Activated T-helper 1 cell treated with anti-CD3 and anti-CD28 coated beads, Interleukin-2, amount 50 U/mL, for 16 hours (primary cell): ENCODE data around the gene ENO2.

Source experiments
- DNase-seq, 2 donors: peaks; one replicate each; pipeline ENCODE4 v3.0.0-alpha.2; 2020; ENCODE audit warnings: low read depth in 1 of 2, low spot score in 1 of 2

The ENO2 gene

DNA sequence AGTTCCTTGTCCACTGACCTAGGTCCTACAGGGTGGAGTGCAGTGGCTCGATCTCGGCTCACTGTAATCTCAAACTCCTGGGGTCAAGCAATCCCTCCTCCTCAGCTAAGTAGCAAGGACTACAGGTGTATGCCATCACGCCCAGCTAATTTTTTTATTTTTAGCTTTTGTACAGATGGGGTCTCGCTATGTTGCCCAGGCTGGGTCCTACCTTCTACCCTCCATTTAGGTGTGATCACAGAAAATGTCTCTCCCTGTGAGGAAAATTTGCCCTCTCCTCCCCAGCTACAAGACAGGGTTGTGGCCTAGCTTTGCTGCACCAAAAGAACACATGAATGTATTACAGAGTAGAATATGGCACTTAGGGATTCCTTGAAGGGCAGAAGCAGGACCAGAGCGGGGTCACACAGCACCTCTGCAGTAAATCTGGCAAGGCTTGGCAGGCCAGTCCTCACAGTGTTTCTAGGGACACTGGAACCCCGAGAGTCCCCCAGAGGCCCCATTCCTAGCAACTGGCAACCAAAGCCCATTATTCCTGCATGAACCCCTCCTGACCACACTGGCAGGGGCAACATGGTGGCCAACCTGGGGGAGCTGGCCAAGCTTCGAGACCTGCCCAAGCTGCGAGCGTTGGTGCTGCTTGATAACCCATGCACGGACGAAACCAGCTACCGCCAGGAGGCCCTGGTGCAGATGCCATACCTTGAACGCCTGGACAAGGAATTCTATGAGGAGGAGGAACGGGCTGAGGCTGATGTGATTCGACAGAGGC is 2.0 kb upstream of the ENO2 start:
- DNase-seq = no peak

DNA sequence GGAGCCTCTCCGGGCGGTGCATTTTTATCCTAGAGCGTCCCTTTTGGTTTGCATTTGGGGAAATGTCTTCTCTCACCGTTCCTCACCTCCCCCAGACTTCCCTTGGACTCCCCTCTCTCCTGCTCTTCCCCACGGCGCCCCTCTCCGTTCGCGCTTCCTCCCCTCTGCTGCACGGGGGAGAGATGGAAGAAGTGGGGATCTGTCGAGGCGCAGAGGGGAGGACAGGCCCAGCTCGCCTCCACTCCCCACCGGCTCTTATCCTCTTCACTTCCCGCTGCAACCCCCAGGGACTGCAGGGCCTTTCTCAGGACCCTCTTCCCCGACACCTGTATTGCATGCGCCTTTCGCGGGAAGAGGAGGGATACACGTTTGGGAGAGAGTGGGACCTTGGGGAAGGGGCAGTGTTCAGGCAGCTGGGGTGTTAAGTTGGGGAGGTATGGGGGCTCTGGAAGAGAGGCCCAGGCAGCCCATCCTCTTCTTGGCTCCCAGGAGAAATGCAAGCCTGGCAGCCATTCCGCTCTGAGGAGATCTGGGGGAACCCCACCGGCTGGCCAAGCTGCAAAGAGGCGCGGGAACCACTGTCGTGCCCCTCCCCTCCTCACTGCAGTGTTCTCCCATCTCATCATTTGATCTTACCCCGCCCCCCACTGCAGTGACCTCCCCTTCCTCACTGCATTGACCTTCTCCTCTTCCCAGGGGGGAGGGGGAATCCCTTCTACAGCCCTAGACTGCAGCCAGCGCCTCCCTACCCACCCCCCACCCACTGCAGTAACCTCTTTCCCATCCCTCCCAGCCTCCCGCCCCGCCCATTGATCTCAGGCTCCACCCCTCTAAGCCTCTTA is 788 bp downstream of the ENO2 start:
- no peak for DNase-seq

DNA sequence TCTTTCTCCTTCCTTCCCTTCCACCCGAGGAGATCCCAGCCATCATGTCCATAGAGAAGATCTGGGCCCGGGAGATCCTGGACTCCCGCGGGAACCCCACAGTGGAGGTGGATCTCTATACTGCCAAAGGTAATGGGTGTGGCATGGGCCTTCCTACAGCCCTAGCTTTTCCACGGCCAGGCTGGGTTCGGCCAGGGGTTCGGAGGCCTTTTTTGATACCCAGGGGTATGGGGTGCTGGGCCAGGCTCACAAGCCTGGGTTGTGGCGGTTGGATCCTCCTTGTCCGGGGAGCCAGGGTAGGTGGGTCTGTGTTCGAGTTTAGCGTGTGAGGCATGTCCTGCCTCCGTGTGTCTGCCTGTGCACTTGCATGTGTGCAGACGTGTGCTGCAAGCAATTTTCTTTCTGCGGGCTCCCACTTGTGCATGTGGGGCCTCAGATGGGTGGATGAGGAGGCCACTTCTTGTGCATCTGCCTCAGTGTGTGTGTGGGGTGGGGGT is 1.5 kb downstream of the ENO2 start:
- DNase-seq = no peak

DNA sequence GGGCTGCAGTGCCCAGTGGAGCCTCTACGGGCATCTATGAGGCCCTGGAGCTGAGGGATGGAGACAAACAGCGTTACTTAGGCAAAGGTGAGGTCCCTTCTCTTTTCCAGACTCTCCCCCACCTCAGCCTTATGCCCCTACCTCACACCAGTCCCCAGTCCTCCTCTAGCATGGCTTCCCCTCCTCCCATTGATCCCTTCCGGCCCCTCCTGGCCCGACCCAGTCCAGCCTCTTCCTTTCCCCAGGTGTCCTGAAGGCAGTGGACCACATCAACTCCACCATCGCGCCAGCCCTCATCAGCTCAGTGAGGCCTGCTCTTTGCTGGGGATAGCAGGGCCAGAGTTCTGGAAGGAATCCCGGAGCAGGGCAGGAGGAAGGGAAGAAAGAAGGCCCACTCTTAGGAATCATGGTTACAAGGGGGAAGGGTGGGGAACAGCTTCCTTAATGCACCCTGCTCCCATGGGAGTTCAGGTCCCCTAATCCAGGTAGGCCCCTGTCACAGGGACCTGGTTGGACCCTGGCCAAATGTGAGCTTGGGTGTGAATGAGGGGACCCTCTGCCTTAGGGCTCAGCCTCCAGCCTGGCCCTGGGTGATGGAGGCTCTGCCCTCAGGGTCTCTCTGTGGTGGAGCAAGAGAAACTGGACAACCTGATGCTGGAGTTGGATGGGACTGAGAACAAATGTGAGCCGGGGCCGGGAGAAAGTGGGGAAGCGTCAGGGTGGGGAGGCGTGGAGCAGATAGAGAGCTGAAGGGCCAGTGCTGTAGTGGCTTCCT is 2.2 kb downstream of the ENO2 start:
- no peak for DNase-seq

DNA sequence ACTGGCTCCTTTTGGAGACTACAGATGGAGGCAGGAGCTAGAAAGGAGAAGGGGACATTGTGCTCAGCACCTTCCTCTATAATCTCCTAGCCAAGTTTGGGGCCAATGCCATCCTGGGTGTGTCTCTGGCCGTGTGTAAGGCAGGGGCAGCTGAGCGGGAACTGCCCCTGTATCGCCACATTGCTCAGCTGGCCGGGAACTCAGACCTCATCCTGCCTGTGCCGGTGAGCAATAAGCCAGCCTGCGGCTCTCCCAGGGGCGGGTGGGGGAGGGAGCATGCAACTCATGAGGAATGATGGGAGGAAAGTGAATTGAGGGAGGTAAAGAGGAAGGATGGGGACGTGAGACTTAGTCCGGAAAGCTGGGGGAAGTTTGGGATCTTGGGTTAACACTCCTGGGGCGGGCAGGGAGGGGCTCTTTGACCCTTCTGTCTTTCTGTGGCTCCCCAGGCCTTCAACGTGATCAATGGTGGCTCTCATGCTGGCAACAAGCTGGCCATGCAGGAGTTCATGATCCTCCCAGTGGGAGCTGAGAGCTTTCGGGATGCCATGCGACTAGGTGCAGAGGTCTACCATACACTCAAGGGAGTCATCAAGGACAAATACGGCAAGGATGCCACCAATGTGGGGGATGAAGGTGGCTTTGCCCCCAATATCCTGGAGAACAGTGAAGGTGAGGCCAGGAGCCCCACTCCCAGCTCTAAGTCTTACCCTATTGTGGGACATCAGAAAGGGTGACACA is 3.3 kb downstream of the ENO2 start:
- no peak for DNase-seq

DNA sequence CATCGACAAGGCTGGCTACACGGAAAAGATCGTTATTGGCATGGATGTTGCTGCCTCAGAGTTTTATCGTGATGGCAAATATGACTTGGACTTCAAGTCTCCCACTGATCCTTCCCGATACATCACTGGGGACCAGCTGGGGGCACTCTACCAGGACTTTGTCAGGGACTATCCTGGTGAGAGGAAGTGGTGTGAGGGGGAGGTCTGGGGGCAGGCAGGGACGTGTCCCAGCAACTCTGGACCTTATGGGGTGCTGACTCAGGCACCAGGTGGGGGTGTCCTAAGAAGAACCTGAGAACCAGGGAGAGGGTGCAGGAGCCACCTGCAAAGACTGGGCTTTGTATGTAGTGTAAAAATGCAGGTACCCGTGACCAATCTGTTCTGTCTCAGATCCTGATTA is 5.2 kb downstream of the ENO2 start:
- no peak for DNase-seq

DNA sequence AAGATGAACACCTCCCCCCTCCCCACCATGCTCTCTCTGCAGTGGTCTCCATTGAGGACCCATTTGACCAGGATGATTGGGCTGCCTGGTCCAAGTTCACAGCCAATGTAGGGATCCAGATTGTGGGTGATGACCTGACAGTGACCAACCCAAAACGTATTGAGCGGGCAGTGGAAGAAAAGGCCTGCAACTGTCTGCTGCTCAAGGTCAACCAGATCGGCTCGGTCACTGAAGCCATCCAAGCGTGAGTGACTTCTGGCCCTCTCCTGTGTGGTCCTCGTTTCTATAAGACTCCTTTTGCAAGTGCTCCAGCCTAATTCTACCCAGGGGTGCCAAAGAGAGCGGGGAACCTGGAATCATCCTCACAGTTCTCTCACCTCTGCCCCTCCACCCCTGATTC is 7.2 kb downstream of the ENO2 start:
- no peak for DNase-seq

DNA sequence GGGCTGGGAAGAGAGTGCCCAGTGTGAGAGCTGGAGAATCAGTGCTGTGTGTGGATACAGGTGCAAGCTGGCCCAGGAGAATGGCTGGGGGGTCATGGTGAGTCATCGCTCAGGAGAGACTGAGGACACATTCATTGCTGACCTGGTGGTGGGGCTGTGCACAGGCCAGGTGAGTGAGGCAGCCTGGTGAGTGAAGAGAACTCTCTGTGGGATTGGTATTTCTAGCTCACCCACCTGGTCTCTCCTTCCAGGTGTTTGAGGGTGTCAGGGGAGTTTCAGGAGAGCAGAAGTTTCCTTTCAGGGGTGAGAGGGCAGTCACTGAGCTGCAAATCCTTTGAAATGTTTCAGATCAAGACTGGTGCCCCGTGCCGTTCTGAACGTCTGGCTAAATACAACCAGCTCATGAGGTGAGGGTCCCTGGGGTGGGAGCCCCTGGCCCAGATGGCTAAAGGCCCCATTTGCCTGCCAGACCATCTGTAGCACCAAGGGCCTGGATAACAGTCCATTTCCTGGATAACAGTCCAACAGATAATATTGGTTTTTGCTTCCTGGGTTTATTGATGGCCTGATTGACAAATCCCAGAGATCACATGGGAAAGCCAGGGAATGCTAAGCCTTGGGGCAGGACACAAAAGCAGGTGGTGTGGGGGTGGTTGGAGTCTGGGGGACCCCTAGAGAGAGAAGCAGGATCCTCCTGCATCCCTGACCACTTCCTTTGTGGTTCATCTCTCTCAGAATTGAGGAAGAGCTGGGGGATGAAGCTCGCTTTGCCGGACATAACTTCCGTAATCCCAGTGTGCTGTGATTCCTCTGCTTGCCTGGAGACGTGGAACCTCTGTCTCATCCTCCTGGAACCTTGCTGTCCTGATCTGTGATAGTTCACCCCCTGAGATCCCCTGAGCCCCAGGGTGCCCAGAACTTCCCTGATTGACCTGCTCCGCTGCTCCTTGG is 7.9 kb downstream of the ENO2 start:
- no peak for DNase-seq

DNA sequence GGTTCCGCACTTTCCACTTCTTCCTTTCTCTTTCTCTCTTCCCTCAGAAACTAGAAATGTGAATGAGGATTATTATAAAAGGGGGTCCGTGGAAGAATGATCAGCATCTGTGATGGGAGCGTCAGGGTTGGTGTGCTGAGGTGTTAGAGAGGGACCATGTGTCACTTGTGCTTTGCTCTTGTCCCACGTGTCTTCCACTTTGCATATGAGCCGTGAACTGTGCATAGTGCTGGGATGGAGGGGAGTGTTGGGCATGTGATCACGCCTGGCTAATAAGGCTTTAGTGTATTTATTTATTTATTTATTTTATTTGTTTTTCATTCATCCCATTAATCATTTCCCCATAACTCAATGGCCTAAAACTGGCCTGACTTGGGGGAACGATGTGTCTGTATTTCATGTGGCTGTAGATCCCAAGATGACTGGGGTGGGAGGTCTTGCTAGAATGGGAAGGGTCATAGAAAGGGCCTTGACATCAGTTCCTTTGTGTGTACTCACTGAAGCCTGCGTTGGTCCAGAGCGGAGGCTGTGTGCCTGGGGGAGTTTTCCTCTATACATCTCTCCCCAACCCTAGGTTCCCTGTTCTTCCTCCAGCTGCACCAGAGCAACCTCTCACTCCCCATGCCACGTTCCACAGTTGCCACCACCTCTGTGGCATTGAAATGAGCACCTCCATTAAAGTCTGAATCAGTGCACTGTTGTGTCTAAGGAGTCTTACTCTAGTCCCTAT is 8.8 kb downstream of the ENO2 start:
- DNase-seq = no peak

DNA sequence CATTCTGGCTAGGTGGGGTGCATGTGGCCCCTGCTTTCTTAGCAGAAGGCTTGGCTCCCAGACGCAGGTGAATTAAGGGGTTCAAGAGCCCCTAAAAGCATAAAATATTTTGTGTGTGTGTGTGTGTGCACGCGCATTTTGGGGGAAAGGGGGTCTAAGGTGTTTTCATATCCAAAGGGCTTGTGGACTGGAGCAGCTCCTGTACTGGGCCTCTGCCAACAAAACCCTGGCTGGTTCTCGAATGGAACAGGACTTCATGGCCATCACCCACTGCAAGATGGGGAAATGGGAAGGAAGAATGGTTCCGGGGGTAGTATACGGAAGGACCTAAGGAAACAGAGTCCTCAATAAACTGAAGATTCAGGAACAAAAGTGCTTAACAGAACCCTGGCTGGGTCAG is 9.5 kb downstream of the ENO2 start:
- no peak for DNase-seq

DNA sequence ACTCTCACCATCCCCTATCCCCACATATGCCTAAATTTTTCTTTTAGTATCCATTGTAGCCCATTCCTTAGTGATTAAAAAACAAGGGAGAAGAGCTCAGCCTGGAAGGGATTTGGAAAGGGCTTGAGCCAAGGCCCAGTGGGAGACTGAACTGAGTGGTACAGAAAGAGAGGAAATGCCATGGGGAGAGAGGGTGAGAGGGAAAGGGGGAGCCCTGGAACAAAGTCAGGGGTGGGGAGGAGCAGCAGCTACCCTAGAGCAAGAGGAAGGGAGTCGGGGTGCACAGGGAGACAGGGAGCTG is 10.8 kb downstream of the ENO2 start:
- no peak for DNase-seq

DNA sequence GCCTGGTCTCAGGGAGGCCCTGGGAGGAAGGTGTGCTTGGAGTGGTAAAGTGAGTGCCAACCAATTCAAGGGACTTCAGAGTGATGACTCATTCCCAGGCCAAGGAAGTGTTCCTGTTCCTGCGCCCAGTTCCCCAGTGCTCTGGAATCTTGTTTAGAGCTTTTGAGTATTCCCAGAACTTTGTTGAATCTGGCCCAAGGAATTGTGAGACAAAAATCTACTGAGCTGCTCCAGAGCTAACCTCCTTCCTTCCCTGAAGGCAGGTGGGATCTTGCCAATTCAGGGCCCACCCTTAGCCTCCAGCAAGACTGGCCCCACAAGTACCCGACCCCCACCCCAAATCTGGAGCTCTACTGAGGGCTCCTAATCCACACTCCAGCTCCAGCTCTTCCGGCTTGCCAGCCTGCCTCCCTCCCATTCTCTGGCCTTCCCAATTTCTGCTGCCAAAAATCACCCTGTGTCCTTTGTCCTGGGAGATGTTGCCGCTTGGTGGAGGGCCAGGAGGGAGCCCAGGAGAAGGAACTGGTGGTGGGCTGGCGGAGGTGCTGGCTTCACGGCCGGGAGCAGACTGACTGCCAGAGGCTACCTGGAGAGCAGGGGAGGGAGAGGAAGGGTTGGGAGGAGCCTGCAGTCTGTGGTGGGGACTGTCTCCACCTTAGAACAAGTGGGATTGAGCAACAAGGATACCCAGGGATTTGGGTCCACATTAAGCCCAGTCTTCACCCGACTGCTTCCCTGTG is 11.3 kb downstream of the ENO2 start:
- DNase-seq = no peak

DNA sequence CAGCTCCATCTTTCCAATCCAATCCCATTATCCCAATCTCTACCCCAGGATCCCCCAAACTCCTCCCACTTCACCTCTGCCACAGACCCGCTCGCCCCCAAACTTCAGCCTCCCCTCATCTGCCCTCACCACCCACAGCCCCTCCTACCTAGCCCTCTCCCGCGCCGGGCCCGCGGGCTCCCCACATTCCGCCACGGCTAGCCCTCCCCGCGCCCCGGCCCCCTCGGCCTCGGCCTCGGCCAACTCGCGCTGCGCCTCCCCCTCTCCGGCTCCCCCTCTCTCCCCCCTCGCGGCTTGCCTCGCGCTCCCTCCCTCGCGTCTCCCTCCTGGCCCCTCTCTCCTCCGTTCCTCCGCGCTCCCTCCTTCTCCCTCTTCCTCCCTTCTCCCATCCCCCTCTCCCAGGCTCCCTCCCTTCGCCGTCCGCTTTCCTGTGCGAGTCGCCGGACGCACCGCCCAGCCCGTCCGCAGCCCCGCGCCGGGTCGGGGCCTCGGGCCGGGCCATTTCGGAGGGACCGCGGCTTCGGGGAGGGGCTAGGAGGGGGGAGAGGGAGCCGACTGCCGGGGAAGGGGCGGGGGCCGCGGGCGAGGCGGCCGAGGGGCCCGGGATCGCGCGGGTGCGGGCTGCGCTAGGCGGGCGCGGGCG is 13.1 kb downstream of the ENO2 start, which contains the start of gene ATN1:
Gene ATN1 (plus strand): TSS at position 581 of the 643 bp plus-strand sequence. CDS start 6,043 bp downstream, outside the sequence.
- DNase-seq = no peak

DNA sequence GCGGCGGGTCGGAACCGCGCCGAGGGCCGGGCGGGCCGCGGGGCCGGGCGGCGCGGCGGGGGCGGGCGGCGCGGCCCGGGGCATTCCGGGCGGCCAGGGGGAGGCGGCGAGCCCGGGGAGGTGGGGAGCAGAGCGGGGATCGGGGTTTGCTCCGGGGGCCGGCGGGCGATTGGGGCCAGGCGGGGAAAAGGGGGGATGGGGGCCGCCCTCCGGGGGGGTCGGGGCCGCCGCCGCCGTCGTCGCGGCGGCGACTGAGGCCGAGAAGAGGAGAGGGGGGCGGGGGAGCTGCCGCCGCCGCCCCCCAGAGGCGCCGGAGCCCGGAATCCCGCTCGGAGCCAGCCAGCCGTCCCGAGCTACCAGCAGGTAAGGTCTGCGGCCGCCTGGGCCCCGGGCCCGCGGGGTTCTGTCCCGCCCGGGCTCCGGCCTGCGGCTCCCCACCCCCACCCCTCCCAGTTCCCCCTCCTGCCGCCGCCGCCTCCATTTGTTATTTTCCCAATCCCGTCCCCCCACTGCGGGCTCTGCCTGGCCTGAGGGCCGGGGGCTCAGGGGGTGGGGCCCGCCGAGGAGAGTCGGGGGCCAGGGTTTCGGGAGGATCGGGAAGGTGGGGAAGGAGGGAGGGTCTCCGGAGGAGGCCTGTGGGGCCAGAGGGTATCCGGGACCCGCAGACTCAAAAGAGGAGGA is 13.8 kb downstream of the ENO2 start:
- no peak for DNase-seq

DNA sequence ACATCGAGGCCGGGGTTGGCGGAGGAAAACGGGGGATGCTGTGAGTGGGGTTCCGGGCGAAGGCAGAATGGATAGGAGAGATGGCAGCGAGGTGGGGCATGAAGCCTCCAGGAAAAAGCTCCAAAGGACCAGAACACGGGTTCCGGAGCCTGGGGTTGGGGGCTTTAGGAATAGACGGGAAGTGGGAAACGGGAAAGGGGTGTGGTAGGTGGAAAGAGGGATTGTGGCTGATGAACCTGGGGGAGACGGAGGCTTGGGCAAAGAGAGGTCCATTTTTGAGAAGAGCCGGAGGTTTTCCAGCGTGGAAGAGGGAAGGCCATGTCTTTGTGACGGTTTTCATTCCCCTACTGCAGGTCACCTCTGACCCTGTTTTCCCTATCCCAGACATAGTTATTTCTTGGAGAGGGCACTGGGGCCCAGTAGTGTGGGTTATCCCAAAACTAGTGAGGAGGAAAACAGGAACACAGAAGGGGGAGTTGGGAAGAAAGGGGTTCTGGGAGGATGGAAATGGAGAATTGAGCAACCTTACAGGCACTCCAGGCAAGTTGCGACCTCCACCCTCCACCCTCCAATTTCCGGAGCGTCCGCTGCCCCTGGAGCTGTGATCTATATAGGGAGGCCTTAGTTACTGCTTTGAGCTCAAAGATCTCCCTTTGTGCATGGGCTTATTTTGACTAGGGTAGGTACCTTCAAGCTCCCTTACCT is 14.5 kb downstream of the ENO2 start:
- DNase-seq = no peak

DNA sequence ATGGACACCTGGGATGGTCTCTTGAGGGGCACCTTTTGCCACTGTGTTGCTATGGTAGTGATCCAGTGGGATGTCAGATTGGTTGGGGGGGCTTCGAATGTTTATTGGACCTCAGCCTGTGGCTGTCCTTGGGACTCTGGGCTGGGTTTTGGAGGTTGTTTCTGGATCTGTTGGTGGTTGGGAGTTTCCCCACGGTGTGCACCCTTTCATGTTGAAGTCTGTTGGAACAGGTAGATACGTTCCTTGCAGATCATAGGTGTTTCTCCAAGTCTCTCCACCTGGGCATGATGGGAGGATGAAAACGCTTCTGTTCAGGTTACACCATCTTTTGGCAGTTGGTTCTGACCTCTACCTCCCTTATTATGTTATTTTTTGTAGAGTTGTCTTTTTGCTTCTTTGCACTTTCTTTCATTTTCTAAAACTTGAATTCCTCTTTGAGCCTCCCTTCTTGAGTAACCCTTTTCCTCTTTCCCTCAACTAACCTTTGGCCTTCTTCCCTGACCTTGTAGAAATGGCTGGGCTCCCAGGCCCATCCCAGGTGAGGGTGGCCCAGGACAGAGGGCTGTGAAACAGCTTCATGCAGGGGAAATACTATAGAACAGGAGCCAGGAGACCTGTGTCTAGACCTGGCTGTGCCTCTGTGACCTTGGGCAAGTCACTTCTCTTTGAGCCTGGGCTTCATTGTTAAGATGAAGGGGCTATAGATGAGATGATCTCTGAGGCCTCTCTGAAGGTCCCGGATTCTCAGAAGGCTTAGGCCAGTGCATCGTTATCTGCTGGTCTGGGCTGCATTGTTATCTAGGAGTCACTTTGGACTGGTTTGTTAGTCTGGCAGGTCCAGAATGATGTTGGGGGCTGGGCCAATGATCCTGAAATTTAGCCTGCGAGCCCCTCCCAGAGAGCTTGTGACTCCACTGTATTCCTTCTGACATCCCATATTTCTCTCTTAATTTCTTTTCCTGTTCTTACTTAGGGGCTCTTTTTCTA is 15.4 kb downstream of the ENO2 start:
- no peak for DNase-seq
